HTR-8/SVneo (cell line): ENCODE measurements around the gene PLS1.
"Not testable (repeated sequence)": the region's sequence is repeated elsewhere in the genome, so short reads cannot be mapped to it uniquely, and the experiment has no call there.

Experiments used
- DNase-seq: peaks from one replicate; pipeline ENCODE4 v3.0.0; 2011; ENCODE audit warnings: low spot score, mixed read lengths; ENCODE audit not compliant: insufficient read length
- FAIRE-seq: peaks from 2 replicates; lab custom pipeline; 2011; peaks lifted over from hg19 to GRCh38; lab: Jason Lieb, UNC

Gene PLS1

GRCh38 chr3:142670120-142670519 is 73.9 kb downstream of the PLS1 start:
- no peak for FAIRE-seq
- DNase-seq = no peak

- FAIRE-seq (no peak), DNase-seq (no peak)
Observed at GRCh38 chr3:142676151-142676550, 80.0 kb downstream of the PLS1 start.

- FAIRE-seq = no peak
- no peak for DNase-seq
Observed at GRCh38 chr3:142680710-142681109, 84.5 kb downstream of the PLS1 start.

- FAIRE-seq (no peak), DNase-seq (no peak)
Observed at GRCh38 chr3:142690613-142691012, 94.4 kb downstream of the PLS1 start.

GRCh38 chr3:142691527-142691926 is 95.3 kb downstream of the PLS1 start:
- FAIRE-seq = no peak
- no peak for DNase-seq

- no peak for DNase-seq
- no peak for FAIRE-seq
Observed at GRCh38 chr3:142693136-142693853, 97.1 kb downstream of the PLS1 start.

- DNase-seq (no peak), FAIRE-seq (no peak)
Observed at GRCh38 chr3:142694225-142694624, 98.0 kb downstream of the PLS1 start.

GRCh38 chr3:142705198-142705597 is 109.0 kb downstream of the PLS1 start:
- DNase-seq (no peak), FAIRE-seq (no peak)

GRCh38 chr3:142706321-142707127 is 110.3 kb downstream of the PLS1 start:
- FAIRE-seq = no peak
- no peak for DNase-seq

- DNase-seq = no peak
- no peak for FAIRE-seq
Observed at GRCh38 chr3:142709207-142709606, 113.0 kb downstream of the PLS1 start.

GRCh38 chr3:142714882-142715281 is 118.7 kb downstream of the PLS1 start:
- not testable (repeated sequence) for DNase-seq, FAIRE-seq

- no peak for FAIRE-seq
- no peak for DNase-seq
Observed at GRCh38 chr3:142716102-142716501, 119.9 kb downstream of the PLS1 start.

GRCh38 chr3:142723665-142723967 is 127.4 kb downstream of the PLS1 start:
- FAIRE-seq (no peak), DNase-seq (no peak)

GRCh38 chr3:142723968-142724681 is 127.9 kb downstream of the PLS1 start, which contains the start of gene TRPC1:
Gene TRPC1 (plus strand): TSS chr3:142724034. CDS start chr3:142724560, 526 bp downstream.
- DNase-seq = peak; percentile 96
- peak; percentile 90 for FAIRE-seq

- DNase-seq = peak; percentile 47
Observed at GRCh38 chr3:142724682-142725356, 128.6 kb downstream of the PLS1 start.

GRCh38 chr3:142725357-142725739 is 129.2 kb downstream of the PLS1 start:
- DNase-seq (no peak), FAIRE-seq (no peak)

More at GRCh38 chr3:142724682-142725356, 128.6 kb downstream of the PLS1 start:
- FAIRE-seq = no peak

- no peak for DNase-seq
- no peak for FAIRE-seq
Observed at GRCh38 chr3:142726017-142726416, 129.8 kb downstream of the PLS1 start.

GRCh38 chr3:142732066-142732465 is 135.9 kb downstream of the PLS1 start:
- no peak for FAIRE-seq
- no peak for DNase-seq

- DNase-seq = no peak
- no peak for FAIRE-seq
Observed at GRCh38 chr3:142734834-142735233, 138.6 kb downstream of the PLS1 start.

GRCh38 chr3:142735462-142735861 is 139.3 kb downstream of the PLS1 start:
- no peak for DNase-seq
- no peak for FAIRE-seq
